Left kidney (tissue), 2 donors: ENCODE results near the gene ITGB1. TPM values are rescaled to one million over a fixed set of nuclear protein-coding genes. Genes with fewer than 3 reads are reported as not detected.
"Not testable (repeated sequence)": the region's sequence is repeated elsewhere in the genome, so short reads cannot be mapped to it uniquely, and the experiment has no call there.

Experiments
- DNase-seq: peaks from one replicate; pipeline ENCODE4 v3.0.0-alpha.2; 2013
- polyA plus RNA-seq: library from polyadenylated mRNA; unstranded; fragments of 120-200 nt; gene quantifications from one replicate; pipeline ENCODE4 v1.2.1, GENCODE V29; 2013; ENCODE audit not compliant: insufficient read length

The ITGB1 gene
- polyA plus RNA-seq, 1 donor: 623 TPM

DNA sequence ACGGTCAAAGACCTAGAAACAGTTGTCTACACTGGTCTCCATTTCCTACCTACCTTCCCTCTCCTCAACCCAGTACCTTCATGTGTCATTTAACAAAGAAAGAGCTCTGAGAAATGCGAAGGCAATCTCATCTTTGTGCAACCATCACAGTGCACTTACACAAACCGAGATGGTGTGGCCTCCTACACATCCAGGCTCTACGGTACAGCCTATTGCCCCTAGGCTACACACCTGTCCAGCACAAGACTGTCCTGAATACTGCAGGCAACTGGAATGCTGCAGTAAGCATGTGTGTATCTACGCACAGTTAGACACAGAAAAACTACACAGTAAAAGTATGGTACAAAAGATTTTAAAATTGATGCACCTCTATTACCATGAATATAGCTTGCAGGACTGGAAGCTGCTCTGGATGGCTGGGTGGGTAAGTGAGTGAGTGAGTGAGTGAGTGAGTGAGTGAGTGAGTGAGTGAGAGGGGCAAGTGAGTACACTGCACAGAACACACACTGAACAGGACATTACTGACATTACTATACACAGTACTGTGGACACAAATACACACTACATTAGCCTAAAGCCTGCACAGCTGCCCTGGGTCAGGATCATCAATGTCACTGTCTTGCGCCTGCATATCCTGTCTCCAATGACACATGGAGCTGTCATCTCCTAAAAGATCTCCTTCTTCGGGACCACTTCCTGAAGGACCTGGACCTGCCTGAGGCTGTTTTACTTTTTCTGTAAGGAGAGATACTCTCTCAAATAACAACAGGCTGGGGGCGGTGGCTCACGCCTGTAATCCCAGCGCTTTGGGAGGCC is 18.5 kb downstream of the ITGB1 start:
- DNase-seq: no peak

DNA sequence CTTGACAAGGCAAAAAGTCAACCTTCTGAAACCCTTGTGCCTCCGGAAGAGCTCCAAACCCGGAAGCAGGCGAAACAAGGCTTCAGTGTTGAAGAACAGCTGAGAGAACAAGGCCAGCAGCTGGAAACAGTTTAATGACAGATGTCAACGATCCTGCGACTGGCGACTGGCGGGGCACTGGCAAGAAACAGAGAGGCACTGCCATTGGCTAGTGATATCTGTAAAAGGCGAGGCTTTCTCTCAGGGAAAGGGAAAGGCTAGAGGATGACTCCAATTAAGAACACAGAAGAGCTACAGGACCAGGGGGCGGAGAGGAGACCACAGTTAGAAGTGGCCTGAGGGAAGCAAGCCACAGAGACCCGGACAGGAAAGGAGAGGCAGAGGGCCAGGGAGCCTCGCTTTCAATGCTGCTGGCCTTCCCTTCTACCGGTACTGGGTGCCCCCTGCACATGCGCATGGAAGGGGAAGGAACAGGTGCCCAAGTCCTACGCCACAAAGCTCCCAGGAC is 19.4 kb downstream of the ITGB1 start:
- DNase-seq: no peak

- DNase-seq: no peak
Measured at GRCh38 chr10:32937911-32938424, 20.1 kb downstream of the ITGB1 start.

GRCh38 chr10:32932225-32932729 is 25.8 kb downstream of the ITGB1 start:
- DNase-seq: no peak

GRCh38 chr10:32931593-32931992 is 26.4 kb downstream of the ITGB1 start:
- no peak for DNase-seq

GRCh38 chr10:32930036-32930435 is 28.0 kb downstream of the ITGB1 start:
- DNase-seq: no peak

DNA sequence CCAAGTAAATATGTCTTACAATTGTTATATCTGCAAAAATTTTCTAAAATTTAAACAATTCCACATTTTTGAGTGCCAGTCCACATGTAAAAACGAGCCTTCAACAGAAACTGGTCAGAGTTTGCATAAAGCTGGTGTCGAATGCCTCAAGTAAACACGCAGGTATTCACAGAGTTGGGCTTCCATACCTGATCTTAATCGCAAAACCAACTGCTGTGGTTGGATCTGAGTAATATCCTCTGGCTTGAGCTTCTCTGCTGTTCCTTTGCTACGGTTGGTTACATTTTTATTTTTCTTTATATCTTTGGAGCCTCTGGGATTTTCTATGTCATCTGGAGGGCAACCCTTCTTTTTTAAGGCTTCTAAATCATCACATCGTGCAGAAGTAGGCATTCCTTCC is 28.4 kb downstream of the ITGB1 start:
- no peak for DNase-seq

DNA sequence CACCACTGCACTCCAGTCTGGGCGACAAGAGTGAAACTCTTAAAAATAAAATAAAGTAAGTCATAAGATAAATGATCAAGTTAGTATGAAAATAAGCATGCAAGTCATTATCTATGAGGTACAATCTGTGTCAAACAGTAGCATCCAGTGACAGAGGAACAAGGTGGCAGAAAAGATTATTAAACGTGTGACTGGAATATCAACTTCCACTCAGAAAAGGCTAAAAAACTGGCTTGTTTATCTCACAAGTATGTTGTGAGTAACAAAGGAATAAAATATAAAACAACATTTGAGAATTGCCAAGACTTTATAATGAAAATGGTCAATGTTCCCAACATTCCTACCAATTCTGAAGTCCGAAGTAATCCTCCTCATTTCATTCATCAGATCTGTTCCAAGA is 30.3 kb downstream of the ITGB1 start:
- no peak for DNase-seq

DNA sequence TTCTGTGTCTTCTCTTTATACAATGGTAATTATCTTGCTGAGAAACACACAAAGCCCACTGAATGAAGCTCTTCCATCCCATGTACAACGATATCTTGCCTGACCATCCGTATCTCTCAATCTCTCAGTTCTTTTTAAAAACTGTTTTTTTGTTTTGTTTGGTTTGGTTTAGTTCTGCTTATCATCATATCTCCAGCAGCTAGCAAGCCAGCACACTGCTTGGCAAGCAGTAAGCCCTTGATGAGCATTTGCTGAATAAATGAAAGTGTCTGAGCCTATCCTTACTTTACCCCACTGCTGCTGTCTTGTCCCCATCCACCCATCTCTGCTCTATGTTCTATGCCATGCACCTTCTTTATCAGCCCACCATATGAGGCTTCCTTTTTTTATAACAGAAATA is 34.2 kb downstream of the ITGB1 start:
- no peak for DNase-seq

GRCh38 chr10:32923134-32923533 is 34.9 kb downstream of the ITGB1 start:
- DNase-seq: no peak

DNA sequence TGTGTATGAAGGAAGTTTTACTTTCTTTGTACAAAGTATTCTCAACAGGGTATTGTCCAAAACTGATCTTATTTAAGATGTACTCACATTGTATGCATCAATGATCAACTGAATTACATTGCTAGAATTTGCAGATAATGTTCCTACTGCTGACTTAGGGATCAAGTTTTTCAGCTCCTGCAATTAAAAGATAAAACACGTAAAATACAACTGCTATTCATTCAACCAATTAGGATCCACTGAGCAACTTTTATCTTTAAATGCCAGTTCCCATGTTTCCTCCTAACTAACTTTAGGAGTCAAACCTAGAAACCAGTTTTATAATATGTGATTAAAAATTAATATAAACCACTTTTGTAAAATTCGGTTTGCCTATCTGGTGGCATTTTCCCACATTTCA is 35.9 kb downstream of the ITGB1 start:
- DNase-seq: no peak

DNA sequence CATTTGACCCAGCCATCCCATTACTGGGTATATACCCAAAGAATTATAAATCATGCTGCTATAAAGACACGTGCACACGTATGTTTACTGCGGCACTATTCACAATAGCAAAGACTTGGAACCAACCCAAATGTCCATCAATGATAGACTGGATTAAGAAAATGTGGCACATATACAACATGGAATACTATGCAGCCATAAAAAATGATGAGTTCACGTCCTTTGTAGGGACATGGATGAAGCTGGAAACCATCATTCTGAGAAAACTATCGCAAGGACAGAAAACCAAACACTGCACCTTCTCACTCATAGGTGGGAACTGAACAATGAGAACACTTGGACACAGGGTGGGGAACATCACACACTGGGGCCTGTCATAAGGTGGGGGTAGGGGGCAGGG is 40.2 kb downstream of the ITGB1 start:
- not testable (repeated sequence) for DNase-seq

- no peak for DNase-seq
Measured at GRCh38 chr10:32911285-32912016, 46.6 kb downstream of the ITGB1 start.

DNA sequence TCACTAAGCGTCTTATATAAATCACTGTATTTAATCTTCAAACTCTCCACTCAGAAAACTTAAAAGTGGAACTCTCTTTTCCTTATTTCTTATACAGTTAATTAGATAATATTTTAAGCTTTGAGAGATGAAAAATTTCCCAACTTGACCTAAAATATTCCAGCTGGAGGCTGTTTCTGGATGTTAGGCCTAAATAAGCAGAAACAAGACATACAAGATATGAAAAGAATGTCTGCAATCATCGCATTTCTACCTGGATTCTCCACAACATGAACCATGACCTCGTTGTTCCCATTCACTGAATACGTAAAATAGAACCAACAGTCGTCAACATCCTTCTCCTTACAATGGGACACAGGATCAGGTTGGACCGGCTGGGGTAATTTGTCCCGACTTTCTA is 48.1 kb downstream of the ITGB1 start:
- DNase-seq: not testable (repeated sequence)

- DNase-seq: no peak
Measured at GRCh38 chr10:32909456-32909855, 48.6 kb downstream of the ITGB1 start.

DNA sequence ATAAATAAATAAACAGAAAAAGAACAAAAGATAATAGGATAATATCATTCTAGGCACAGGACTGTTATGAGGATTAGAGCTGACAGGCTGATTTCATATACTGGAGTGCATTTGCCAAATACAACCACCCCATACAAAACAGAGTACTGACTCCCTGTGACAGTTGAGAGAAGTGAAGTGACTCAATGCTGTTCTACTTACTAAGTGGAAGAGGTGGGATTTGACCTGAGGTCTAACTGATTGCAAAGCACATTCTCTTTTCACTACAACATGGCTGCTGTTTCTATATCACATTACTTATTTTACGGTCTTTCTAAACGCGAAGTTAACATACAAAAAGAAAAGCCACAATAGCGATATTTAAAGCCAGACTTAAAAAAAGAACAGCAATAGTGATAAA is 51.4 kb downstream of the ITGB1 start:
- DNase-seq: no peak

DNA sequence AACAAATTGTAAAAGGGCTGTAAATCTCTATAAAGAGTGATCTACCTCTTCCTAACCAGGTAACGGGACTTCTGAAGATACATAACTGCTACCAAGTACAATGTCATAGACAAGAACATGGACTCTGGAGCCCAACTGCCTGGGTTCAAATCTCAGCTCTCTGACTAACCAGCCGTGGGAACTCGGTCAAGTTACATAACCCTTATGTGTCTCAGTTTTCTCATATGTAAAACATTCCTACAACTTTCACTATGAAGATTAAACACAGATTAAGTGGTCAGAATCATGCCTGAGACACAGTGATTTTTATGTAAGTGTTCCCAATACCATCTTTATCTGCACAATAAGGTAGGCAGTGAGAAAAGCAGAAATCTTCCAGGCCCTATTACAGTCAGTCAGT is 52.6 kb downstream of the ITGB1 start:
- DNase-seq: no peak

GRCh38 chr10:32901815-32902214 is 56.2 kb downstream of the ITGB1 start:
- DNase-seq: no peak

DNA sequence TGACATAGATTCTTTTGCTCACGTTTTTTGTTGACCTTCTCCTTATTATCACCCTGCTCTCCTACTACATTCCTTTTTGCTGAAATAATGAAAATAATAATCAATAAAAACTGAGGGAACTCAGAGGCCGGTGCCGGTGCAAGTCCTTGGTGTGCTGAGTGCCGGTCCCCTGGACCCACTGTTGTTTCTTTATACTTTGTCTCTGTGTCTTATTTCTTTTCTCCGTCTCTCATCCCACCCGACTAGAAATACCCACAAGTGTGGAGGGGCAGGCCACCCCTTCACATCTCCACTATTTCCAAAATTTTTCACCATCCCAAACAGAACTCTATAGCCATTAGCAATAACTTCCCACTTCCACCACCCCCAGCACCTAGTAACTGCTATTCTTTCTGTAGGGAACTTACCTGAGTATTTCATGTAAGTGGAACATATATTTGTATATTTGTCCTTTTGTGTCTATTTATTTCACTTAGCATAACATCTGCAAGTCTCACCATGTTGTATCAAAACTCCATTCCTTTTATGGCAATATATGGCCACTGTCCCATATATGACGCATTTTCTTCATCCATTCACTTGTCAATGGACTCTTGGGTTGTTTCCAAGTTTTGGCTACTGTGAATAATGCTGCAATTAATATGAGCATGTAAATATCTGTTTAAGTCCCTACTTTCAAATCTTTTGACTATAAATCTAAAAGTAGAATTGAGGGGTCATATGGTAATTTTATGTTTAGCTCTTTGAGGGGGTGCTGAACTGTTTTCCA is 62.6 kb downstream of the ITGB1 start:
- DNase-seq: not testable (repeated sequence)

DNA sequence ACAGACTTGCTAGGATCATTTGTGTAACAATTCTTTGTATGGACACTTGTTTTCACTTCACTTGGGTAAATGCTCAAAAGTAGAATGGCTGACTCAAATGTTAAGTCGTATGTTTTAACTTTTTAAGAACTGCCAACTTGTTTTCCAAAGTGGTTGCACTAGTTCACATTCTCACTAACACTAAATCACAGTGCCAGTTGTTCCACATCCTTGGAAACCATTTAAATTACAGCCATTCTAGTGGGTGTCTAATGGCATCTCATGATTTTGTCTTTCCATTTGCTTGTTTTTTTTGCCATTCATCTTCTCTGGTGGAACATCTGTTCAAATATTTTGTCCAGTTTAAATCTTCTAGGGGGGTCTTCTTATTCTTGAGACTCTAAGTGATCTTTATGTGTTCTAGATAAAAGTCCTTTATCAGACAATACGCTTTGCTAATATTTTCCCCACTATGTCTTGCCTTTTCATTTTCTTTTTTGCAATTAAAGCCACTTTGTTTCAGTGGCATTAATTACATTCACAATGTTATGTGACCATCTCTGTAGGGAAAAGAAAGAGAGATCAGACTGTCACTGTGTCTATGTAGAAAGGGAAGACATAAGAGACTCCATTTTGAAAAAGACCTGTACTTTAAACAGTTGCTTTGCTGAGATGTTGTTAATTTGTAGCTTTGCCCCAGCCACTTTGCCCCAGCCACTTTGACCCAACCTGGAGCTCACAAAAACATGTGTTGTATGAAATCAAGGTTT is 63.9 kb downstream of the ITGB1 start:
- DNase-seq: no peak

- no peak for DNase-seq
Measured at GRCh38 chr10:32893434-32893833, 64.6 kb downstream of the ITGB1 start.
